ENCODE results near the gene ITPR2. TPM values are rescaled to one million over a fixed set of nuclear protein-coding genes. Genes with fewer than 3 reads are reported as not detected.

ITPR2 gene
- total and polyA plus RNA-seq, 2 of the 13 experiments (the other 11 are each of a cell fraction or from before 2014, with no cell fraction given): 31.9 to 81.9 TPM

DNA sequence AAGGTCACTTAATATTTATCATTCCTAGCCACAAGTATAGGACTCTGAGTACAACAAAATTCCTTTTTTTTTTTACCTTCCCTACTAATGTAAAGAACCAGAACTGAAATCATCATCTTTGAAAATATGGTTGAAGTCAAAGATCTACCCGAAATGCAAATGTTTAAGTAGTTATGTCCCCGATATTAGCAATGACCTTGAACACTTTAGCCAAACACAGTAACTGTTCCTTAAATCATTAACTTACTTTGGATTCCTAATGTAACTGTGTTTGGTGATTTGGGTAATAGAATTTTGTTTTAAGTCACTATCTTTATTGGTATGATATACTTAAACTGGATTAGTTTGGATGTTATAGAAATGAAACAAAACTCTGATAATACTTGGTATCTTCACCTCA lies 14.4 kb downstream of the ITPR2 start (continued):
- no peak for TF ChIP-seq PRDM15 (CRISPR knock-in tag; IDR thresholded peaks at IDR 0.05)
- 0 out of 2 replicates have a peak, but pooled peaks have one; percentile 47 for TF ChIP-seq ZNF503 (CRISPR knock-in tag; IDR thresholded peaks at IDR 0.05)
- TF ChIP-seq FOXP1 (IDR thresholded peaks at IDR 0.05): no peak
- peak; percentile 34; the same call in 1 of the 2 replicates for TF ChIP-seq FOXP1 (CRISPR knock-in tag; IDR thresholded peaks at IDR 0.05)
- no peak for TF ChIP-seq SKI (IDR thresholded peaks at IDR 0.05; ENCODE audit: partially characterized antibody)
- TF ChIP-seq ZNF678 (CRISPR knock-in tag; IDR thresholded peaks at IDR 0.05): no peak
- no peak for TF ChIP-seq ZBTB42 (CRISPR knock-in tag; IDR thresholded peaks at IDR 0.05)
- no peak for TF ChIP-seq KDM2A (CRISPR knock-in tag; IDR thresholded peaks at IDR 0.05; ENCODE audit: borderline replicate concordance, low read depth)
- TF ChIP-seq AHDC1 (CRISPR knock-in tag; IDR thresholded peaks at IDR 0.05; ENCODE audit: borderline replicate concordance): peak; percentile 37; the same call in 1 of the 2 replicates
- no peak for TF ChIP-seq ZEB1 (IDR thresholded peaks at IDR 0.05; ENCODE audit: insufficient replicate concordance, low read depth)
- TF ChIP-seq, protein P1, sequence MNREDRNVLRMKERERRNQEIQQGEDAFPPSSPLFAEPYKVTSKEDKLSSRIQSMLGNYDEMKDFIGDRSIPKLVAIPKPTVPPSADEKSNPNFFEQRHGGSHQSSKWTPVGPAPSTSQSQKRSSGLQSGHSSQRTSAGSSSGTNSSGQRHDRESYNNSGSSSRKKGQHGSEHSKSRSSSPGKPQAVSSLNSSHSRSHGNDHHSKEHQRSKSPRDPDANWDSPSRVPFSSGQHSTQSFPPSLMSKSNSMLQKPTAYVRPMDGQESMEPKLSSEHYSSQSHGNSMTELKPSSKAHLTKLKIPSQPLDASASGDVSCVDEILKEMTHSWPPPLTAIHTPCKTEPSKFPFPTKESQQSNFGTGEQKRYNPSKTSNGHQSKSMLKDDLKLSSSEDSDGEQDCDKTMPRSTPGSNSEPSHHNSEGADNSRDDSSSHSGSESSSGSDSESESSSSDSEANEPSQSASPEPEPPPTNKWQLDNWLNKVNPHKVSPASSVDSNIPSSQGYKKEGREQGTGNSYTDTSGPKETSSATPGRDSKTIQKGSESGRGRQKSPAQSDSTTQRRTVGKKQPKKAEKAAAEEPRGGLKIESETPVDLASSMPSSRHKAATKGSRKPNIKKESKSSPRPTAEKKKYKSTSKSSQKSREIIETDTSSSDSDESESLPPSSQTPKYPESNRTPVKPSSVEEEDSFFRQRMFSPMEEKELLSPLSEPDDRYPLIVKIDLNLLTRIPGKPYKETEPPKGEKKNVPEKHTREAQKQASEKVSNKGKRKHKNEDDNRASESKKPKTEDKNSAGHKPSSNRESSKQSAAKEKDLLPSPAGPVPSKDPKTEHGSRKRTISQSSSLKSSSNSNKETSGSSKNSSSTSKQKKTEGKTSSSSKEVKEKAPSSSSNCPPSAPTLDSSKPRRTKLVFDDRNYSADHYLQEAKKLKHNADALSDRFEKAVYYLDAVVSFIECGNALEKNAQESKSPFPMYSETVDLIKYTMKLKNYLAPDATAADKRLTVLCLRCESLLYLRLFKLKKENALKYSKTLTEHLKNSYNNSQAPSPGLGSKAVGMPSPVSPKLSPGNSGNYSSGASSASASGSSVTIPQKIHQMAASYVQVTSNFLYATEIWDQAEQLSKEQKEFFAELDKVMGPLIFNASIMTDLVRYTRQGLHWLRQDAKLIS (CRISPR knock-in tag; IDR thresholded peaks at IDR 0.05): no peak
- TF ChIP-seq, protein P2, sequence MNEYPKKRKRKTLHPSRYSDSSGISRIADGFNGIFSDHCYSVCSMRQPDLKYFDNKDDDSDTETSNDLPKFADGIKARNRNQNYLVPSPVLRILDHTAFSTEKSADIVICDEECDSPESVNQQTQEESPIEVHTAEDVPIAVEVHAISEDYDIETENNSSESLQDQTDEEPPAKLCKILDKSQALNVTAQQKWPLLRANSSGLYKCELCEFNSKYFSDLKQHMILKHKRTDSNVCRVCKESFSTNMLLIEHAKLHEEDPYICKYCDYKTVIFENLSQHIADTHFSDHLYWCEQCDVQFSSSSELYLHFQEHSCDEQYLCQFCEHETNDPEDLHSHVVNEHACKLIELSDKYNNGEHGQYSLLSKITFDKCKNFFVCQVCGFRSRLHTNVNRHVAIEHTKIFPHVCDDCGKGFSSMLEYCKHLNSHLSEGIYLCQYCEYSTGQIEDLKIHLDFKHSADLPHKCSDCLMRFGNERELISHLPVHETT (CRISPR knock-in tag; conservative IDR thresholded peaks at IDR 0.05): no peak
